Chondrocyte (in vitro differentiated cells): ENCODE measurements around the gene ITPR1. TPM values are rescaled to one million over a fixed set of nuclear protein-coding genes. Genes with fewer than 3 reads are reported as not detected.

Experiments used
- DNase-seq: peaks from one replicate; pipeline ENCODE4 v3.0.0; 2021; ENCODE audit warnings: mixed read lengths, low spot score
- H3K27ac Mint-ChIP-seq: one replicate; pipeline ENCODE4 v1.8.0; 2021; ENCODE audit warnings: mild to moderate bottlenecking, moderate library complexity, mixed read lengths; ENCODE audit not compliant: unreplicated experiment
- H3K27me3 Mint-ChIP-seq: 2 replicates; pipeline ENCODE4 v1.8.0; 2021; ENCODE audit warnings: low read depth, mixed read lengths
- H3K36me3 Mint-ChIP-seq: 2 replicates; pipeline ENCODE4 v1.8.0; 2021; ENCODE audit warnings: low read depth, mixed read lengths
- H3K4me1 Mint-ChIP-seq: 2 replicates; pipeline ENCODE4 v1.8.0; 2021; ENCODE audit warnings: low read depth, mild to moderate bottlenecking, mixed read lengths
- H3K4me3 Mint-ChIP-seq: one replicate; pipeline ENCODE4 v1.8.0; 2021; ENCODE audit warnings: mild to moderate bottlenecking, moderate library complexity, mixed read lengths; ENCODE audit not compliant: unreplicated experiment
- H3K9me3 Mint-ChIP-seq: 2 replicates; pipeline ENCODE4 v1.8.0; 2021; ENCODE audit warnings: low read depth, mixed read lengths
- CTCF ChIP-seq: fragments of 200-600 bp; sonication (generic); IDR thresholded peaks from 2 replicates; pipeline ENCODE4 v1.5.0; 2021; ENCODE audit warnings: antibody characterized with exemption, mild to moderate bottlenecking, moderate library complexity
- total RNA-seq: library from RNA; stranded (reverse); gene quantifications from 3 replicates; pipeline ENCODE4 v1.2.1, GENCODE V29; 2021

The ITPR1 gene
- total RNA-seq, 1 donor from 2014 or later = 45.0 TPM

GRCh38 chr3:4532535-4533112, 39.5 kb downstream of the ITPR1 start:
- H3K4me3 Mint-ChIP-seq = no peak overlapping the region
- no peak for TF ChIP-seq CTCF
- no peak for DNase-seq
- H3K4me1 Mint-ChIP-seq = peaks cover 56% of the 10 kb centered on the region
- peak overlapping the region; percentile 58 for H3K27ac Mint-ChIP-seq
- H3K36me3 Mint-ChIP-seq = peaks cover 2% of the 10 kb centered on the region
- H3K9me3 Mint-ChIP-seq = peaks cover 4% of the 10 kb centered on the region
- no peaks in the 10 kb centered on the region for H3K27me3 Mint-ChIP-seq

GRCh38 chr3:4533489-4534443, 40.6 kb downstream of the ITPR1 start:
- Mint-ChIP-seq H3K27me3 (no peaks in the 10 kb centered on the region), H3K4me3 (peak overlapping the region; percentile 48), H3K4me1 (peaks cover 56% of the 10 kb centered on the region), H3K36me3 (peaks cover 5% of the 10 kb centered on the region), H3K9me3 (peaks cover 14% of the 10 kb centered on the region), H3K27ac (peak overlapping the region; percentile 83)
- no peak for DNase-seq
- peak; percentile 49 for TF ChIP-seq CTCF

- peaks cover 56% of the 10 kb centered on the region for H3K4me1 Mint-ChIP-seq
- H3K36me3 Mint-ChIP-seq = peaks cover 5% of the 10 kb centered on the region
- peak overlapping the region; percentile 83 for H3K27ac Mint-ChIP-seq
- peaks cover 19% of the 10 kb centered on the region for H3K9me3 Mint-ChIP-seq
- DNase-seq = no peak
- peak overlapping the region; percentile 48 for H3K4me3 Mint-ChIP-seq
- H3K27me3 Mint-ChIP-seq = no peaks in the 10 kb centered on the region
- TF ChIP-seq CTCF = no peak
Observed at GRCh38 chr3:4534906-4535305, 41.8 kb downstream of the ITPR1 start.

GRCh38 chr3:4536260-4536659, 43.1 kb downstream of the ITPR1 start:
- Mint-ChIP-seq H3K27ac (no peak overlapping the region), H3K36me3 (peaks cover 5% of the 10 kb centered on the region), H3K27me3 (no peaks in the 10 kb centered on the region), H3K9me3 (peaks cover 19% of the 10 kb centered on the region), H3K4me3 (no peak overlapping the region), H3K4me1 (peaks cover 55% of the 10 kb centered on the region)
- DNase-seq = no peak
- TF ChIP-seq CTCF = no peak

- no peak for TF ChIP-seq CTCF
Observed at GRCh38 chr3:4540267-4540666, 47.1 kb downstream of the ITPR1 start.

More at GRCh38 chr3:4540267-4540666, 47.1 kb downstream of the ITPR1 start:
- H3K4me1 Mint-ChIP-seq = peaks cover 20% of the 10 kb centered on the region
- no peak for DNase-seq
- peaks cover 5% of the 10 kb centered on the region for H3K36me3 Mint-ChIP-seq
- no peaks in the 10 kb centered on the region for H3K27me3 Mint-ChIP-seq
- H3K4me3 Mint-ChIP-seq = no peak overlapping the region
- no peak overlapping the region for H3K27ac Mint-ChIP-seq
- H3K9me3 Mint-ChIP-seq = peaks cover 22% of the 10 kb centered on the region
